ENCODE measurements around the gene FIGN. TPM values are rescaled to one million over a fixed set of nuclear protein-coding genes. Genes with fewer than 3 reads are reported as not detected.

Gene FIGN
- total and polyA plus RNA-seq, 4 donors: 1.1 to 7.8 (median 5.1) TPM

- no peaks in the 10 kb centered on the region for H3K4me1 ChIP-seq (ENCODE audit: control insufficient read depth in 4 of 4, insufficient read depth in 4 of 4, low read length in 3 of 4)
Observed at GRCh38 chr2:163556511-163556910, 179.3 kb downstream of the FIGN start.

GRCh38 chr2:163554864-163555263 lies 180.9 kb downstream of the FIGN start:
- WGBS: 91% methylated on average over 3 of the region's 3 CpGs
- TF ChIP-seq CTCF (IDR thresholded peaks at IDR 0.05; ENCODE audit: low read depth, low read length, missing input control) (no peak), HNF4G (IDR thresholded peaks at IDR 0.05) (no peak), TAF1 (conservative IDR thresholded peaks at IDR 0.05) (no peak), ATF3 (IDR thresholded peaks at IDR 0.05) (no peak), ZBTB33 (IDR thresholded peaks at IDR 0.05) (no peak), EGR1 (IDR thresholded peaks at IDR 0.05; ENCODE audit: low read depth in 2 of 2) (no peak), SP1 (IDR thresholded peaks at IDR 0.05) (no peak), RXRA (IDR thresholded peaks at IDR 0.05) (no peak)
- Histone ChIP-seq H3K36me3 (ENCODE audit: control insufficient read depth in 4 of 4, insufficient read depth in 3 of 4, low read depth in 1 of 4, low read length in 3 of 4) (no peaks in the 10 kb centered on the region), H3K9ac (ENCODE audit: low read depth in 1 of 2, low read length in 2 of 2) (no peak overlapping the region), H3K4me1 (ENCODE audit: control insufficient read depth in 4 of 4, insufficient read depth in 4 of 4, low read length in 3 of 4) (no peaks in the 10 kb centered on the region), H3K4me3 (ENCODE audit: low read depth in 1 of 3, low read length in 3 of 3) (no peak overlapping the region), H3K27me3 (ENCODE audit: control insufficient read depth in 4 of 4, insufficient read depth in 4 of 4, low read length in 3 of 4) (no peaks in the 10 kb centered on the region), H3K9me3 (ENCODE audit: control insufficient read depth in 4 of 4, low read length in 3 of 4) (no peaks in the 10 kb centered on the region), H3K27ac (ENCODE audit: low read depth in 1 of 2, low read length in 2 of 2) (no peak overlapping the region)
- no peak for DNase-seq (ENCODE audit: low spot score)

More at GRCh38 chr2:163556511-163556910, 179.3 kb downstream of the FIGN start:
- TF ChIP-seq SP1 (IDR thresholded peaks at IDR 0.05) (no peak), HNF4G (IDR thresholded peaks at IDR 0.05) (no peak), RAD21 (IDR thresholded peaks at IDR 0.05) (no peak), GABPA (IDR thresholded peaks at IDR 0.05 in 1 of 2, conservative IDR thresholded peaks at IDR 0.05 in 1 of 2) (no peak), CTCF (IDR thresholded peaks at IDR 0.05; ENCODE audit: low read depth, low read length, missing input control) (no peak), TAF1 (conservative IDR thresholded peaks at IDR 0.05) (no peak), NR2F2 (IDR thresholded peaks at IDR 0.05) (no peak)
- Histone ChIP-seq H3K27me3 (ENCODE audit: control insufficient read depth in 4 of 4, insufficient read depth in 4 of 4, low read length in 3 of 4) (no peaks in the 10 kb centered on the region), H3K4me3 (ENCODE audit: low read depth in 1 of 3, low read length in 3 of 3) (no peak overlapping the region), H3K27ac (ENCODE audit: low read depth in 1 of 2, low read length in 2 of 2) (no peak overlapping the region), H3K36me3 (ENCODE audit: control insufficient read depth in 4 of 4, insufficient read depth in 3 of 4, low read depth in 1 of 4, low read length in 3 of 4) (no peaks in the 10 kb centered on the region), H3K9me3 (ENCODE audit: control insufficient read depth in 4 of 4, low read length in 3 of 4) (no peaks in the 10 kb centered on the region), H3K9ac (ENCODE audit: low read depth in 1 of 2, low read length in 2 of 2) (no peak overlapping the region)
- no peak for DNase-seq (ENCODE audit: low spot score)
- 91% methylated on average over 2 of the region's 2 CpGs for WGBS

GRCh38 chr2:163553601-163554000 lies 182.2 kb downstream of the FIGN start:
- no peak overlapping the region for H3K27ac ChIP-seq (ENCODE audit: low read depth in 1 of 2, low read length in 2 of 2)
- no peaks in the 10 kb centered on the region for H3K27me3 ChIP-seq (ENCODE audit: control insufficient read depth in 4 of 4, insufficient read depth in 4 of 4, low read length in 3 of 4)
- DNase-seq (ENCODE audit: low spot score): no peak
- H3K36me3 ChIP-seq (ENCODE audit: control insufficient read depth in 4 of 4, insufficient read depth in 3 of 4, low read depth in 1 of 4, low read length in 3 of 4): no peaks in the 10 kb centered on the region
- H3K4me3 ChIP-seq (ENCODE audit: low read depth in 1 of 3, low read length in 3 of 3): no peak overlapping the region
- no peaks in the 10 kb centered on the region for H3K9me3 ChIP-seq (ENCODE audit: control insufficient read depth in 4 of 4, low read length in 3 of 4)
- H3K4me1 ChIP-seq (ENCODE audit: control insufficient read depth in 4 of 4, insufficient read depth in 4 of 4, low read length in 3 of 4): no peaks in the 10 kb centered on the region
- H3K9ac ChIP-seq (ENCODE audit: low read depth in 1 of 2, low read length in 2 of 2): no peak overlapping the region
- TF ChIP-seq HNF4G (IDR thresholded peaks at IDR 0.05) (no peak), HNF4A (conservative IDR thresholded peaks at IDR 0.05) (no peak), NR2F2 (IDR thresholded peaks at IDR 0.05) (no peak), EGR1 (IDR thresholded peaks at IDR 0.05; ENCODE audit: low read depth in 2 of 2) (no peak), GABPA (IDR thresholded peaks at IDR 0.05 in 1 of 2, conservative IDR thresholded peaks at IDR 0.05 in 1 of 2) (no peak), RXRA (IDR thresholded peaks at IDR 0.05) (no peak), YY1 (IDR thresholded peaks at IDR 0.05) (no peak), CTCF (IDR thresholded peaks at IDR 0.05; ENCODE audit: low read depth, low read length, missing input control) (no peak), MAX (IDR thresholded peaks at IDR 0.05) (no peak)

Data from liver (tissue), 9 donors.